ENCODE results near the gene RAMACL. TPM values are rescaled to one million over a fixed set of nuclear protein-coding genes. Genes with fewer than 3 reads are reported as not detected.

RAMACL gene
- total and polyA plus RNA-seq, 4 donors: 0.30 to 17.6 (median 4.3) TPM

GRCh38 chr6:166619912-166620311 lies 33.4 kb upstream of the RAMACL start:
- DNase-seq (peak; percentile 46 to 84 (median 60)), ATAC-seq (ENCODE audit: insufficient read depth, low FRiP score) (peak; percentile 42)
- H3K4me1 ChIP-seq (ENCODE audit: control insufficient read depth in 5 of 5, insufficient read depth in 5 of 5, low read length in 5 of 5): peaks cover 14 to 45% (median 17%) of the 10 kb centered on the region in 5 donors
- no peak overlapping the region for H3K4me3 ChIP-seq
- H3K36me3 ChIP-seq (ENCODE audit: control insufficient read depth in 4 of 4, insufficient read depth in 4 of 4, low read length in 4 of 4): peaks cover 0 to 21% (median 2%) of the 10 kb centered on the region in 4 donors
- no peaks in the 10 kb centered on the region for H3K9me3 ChIP-seq (ENCODE audit: control insufficient read depth in 4 of 4, insufficient read depth in 3 of 4, low read length in 3 of 4)
- peak overlapping the region; percentile 47 to 55 for H3K27ac ChIP-seq (ENCODE audit: low read depth in 1 of 2, low read length in 1 of 2)
- peak overlapping the region in 1 of 2 donors; percentile 40 for H3K9ac ChIP-seq (ENCODE audit: insufficient read depth in 1 of 2, low read length in 2 of 2)
- H3K27me3 ChIP-seq (ENCODE audit: control insufficient read depth in 3 of 3, insufficient read depth in 3 of 3, low read length in 2 of 3): no peaks in the 10 kb centered on the region
- 45 to 70% methylated on average over 3 of the region's 3 CpGs for WGBS, 2 donors
- TF ChIP-seq, protein P1, sequence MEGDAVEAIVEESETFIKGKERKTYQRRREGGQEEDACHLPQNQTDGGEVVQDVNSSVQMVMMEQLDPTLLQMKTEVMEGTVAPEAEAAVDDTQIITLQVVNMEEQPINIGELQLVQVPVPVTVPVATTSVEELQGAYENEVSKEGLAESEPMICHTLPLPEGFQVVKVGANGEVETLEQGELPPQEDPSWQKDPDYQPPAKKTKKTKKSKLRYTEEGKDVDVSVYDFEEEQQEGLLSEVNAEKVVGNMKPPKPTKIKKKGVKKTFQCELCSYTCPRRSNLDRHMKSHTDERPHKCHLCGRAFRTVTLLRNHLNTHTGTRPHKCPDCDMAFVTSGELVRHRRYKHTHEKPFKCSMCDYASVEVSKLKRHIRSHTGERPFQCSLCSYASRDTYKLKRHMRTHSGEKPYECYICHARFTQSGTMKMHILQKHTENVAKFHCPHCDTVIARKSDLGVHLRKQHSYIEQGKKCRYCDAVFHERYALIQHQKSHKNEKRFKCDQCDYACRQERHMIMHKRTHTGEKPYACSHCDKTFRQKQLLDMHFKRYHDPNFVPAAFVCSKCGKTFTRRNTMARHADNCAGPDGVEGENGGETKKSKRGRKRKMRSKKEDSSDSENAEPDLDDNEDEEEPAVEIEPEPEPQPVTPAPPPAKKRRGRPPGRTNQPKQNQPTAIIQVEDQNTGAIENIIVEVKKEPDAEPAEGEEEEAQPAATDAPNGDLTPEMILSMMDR (IDR thresholded peaks at IDR 0.05; ENCODE audit: control extremely low read depth, extremely low read depth): no peak

GRCh38 chr6:166618866-166619761 lies 32.6 kb upstream of the RAMACL start:
- Histone ChIP-seq H3K27me3 (ENCODE audit: control insufficient read depth in 3 of 3, insufficient read depth in 3 of 3, low read length in 2 of 3) (no peaks in the 10 kb centered on the region), H3K4me1 (ENCODE audit: control insufficient read depth in 5 of 5, insufficient read depth in 5 of 5, low read length in 5 of 5) (peaks cover 13 to 53% (median 20%) of the 10 kb centered on the region in 5 donors), H3K36me3 (ENCODE audit: control insufficient read depth in 4 of 4, insufficient read depth in 4 of 4, low read length in 4 of 4) (peaks cover 0 to 21% (median 2%) of the 10 kb centered on the region in 4 donors), H3K4me3 (no peak overlapping the region), H3K9ac (ENCODE audit: insufficient read depth in 1 of 2, low read length in 2 of 2) (peak overlapping the region in 1 of 2 donors; percentile 24), H3K9me3 (ENCODE audit: control insufficient read depth in 4 of 4, insufficient read depth in 3 of 4, low read length in 3 of 4) (no peaks in the 10 kb centered on the region), H3K27ac (ENCODE audit: low read depth in 1 of 2, low read length in 1 of 2) (peak overlapping the region; percentile 55 to 91)
- no peak for DNase-seq
- TF ChIP-seq, protein P1 (IDR thresholded peaks at IDR 0.05; ENCODE audit: control extremely low read depth, extremely low read depth): no peak
- no peak for ATAC-seq (ENCODE audit: insufficient read depth, low FRiP score)
- WGBS, 2 donors: 92 to 93% methylated on average over 27 of the region's 27 CpGs

- Histone ChIP-seq H3K27ac (ENCODE audit: low read depth in 1 of 2, low read length in 1 of 2) (peak overlapping the region in 1 of 2 donors; percentile 91), H3K27me3 (ENCODE audit: control insufficient read depth in 3 of 3, insufficient read depth in 3 of 3, low read length in 2 of 3) (no peaks in the 10 kb centered on the region), H3K9ac (ENCODE audit: insufficient read depth in 1 of 2, low read length in 2 of 2) (no peak overlapping the region), H3K4me3 (no peak overlapping the region), H3K9me3 (ENCODE audit: control insufficient read depth in 4 of 4, insufficient read depth in 3 of 4, low read length in 3 of 4) (no peaks in the 10 kb centered on the region), H3K4me1 (ENCODE audit: control insufficient read depth in 5 of 5, insufficient read depth in 5 of 5, low read length in 5 of 5) (peaks cover 12 to 51% (median 21%) of the 10 kb centered on the region in 5 donors), H3K36me3 (ENCODE audit: control insufficient read depth in 4 of 4, insufficient read depth in 4 of 4, low read length in 4 of 4) (peaks cover 0 to 21% (median 2%) of the 10 kb centered on the region in 4 donors)
- DNase-seq: no peak
- WGBS, 2 donors: 96 to 97% methylated on average over 4 of the region's 4 CpGs
- TF ChIP-seq, protein P1 (IDR thresholded peaks at IDR 0.05; ENCODE audit: control extremely low read depth, extremely low read depth): no peak
- ATAC-seq (ENCODE audit: insufficient read depth, low FRiP score): no peak
These were observed 31.8 kb upstream of the RAMACL start for GRCh38 chr6:166618251-166618650.
